GM21723 (cell line): ENCODE data around the gene NTRK2.
A peak's percentile ranks its signal among the peaks of the same experiment; 100 is the strongest.

ENCODE experiments used
- ATAC-seq: cut with Tn5 transposase; IDR thresholded peaks from one replicate; pipeline ENCODE4 v1.9.1; 2021; ENCODE audit warnings: mild to moderate bottlenecking, moderate library complexity; ENCODE audit not compliant: unreplicated experiment

Gene NTRK2

DNA sequence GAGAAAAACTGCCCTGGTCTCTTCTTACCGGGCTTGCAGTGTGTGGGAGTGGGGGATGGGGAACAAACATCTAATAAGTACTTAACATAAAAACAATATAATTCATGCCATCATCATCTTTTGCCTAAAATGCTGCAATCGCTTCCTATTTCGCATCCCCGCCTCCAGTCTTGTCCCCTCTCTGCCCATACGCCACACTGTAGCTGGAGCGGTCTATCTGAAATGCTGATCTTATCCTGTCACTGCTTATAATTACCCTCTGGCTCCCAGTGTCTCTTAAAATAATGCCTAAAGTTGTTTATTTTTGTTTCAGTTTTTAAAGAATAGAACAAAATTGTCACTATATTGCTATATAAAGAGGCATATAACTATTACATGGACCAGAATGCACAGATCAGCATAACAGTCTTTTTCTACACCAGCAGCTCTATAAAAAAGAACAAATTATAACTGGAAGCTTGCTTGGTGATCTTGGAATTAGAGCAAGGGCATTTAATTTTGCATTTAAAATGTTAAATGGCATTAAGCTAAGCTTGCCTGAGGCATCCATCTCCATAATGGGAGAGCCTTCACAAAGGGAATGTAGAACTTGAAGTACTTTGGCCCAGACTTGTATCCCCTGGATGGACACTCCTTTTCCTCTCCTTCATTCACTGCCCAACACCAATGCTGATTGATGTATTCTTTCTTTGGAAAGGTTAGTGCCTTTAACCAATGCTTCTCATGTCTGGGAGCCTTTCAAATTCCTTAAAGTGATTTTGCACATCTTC is 12.2 kb downstream of the NTRK2 start:
- no peak for ATAC-seq

- ATAC-seq, result no peak
Observed at GRCh38 chr9:84686068-84686467, 16.5 kb downstream of the NTRK2 start.

GRCh38 chr9:84688956-84689355 is 19.4 kb downstream of the NTRK2 start:
- ATAC-seq, result no peak

GRCh38 chr9:84691634-84692033 is 22.1 kb downstream of the NTRK2 start:
- ATAC-seq, result no peak

DNA sequence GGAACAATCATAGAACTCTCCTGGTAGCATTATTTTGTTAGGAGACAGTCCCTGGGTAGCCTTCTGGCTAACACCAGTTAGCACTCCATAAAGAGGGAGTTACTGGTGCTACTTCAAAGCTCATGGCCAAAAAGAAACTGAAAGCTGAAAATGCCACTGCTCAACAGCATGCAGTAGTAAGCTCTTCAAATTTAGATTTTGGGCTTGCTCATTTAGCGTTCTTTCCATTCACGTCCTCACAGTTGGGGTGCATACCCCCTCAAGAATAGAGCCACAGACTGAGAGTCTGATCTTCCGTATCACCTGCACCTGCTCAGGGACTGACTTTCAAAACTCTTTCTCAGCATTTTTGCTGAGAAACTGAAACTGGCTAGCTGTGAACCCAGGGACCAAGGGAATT is 24.7 kb downstream of the NTRK2 start:
- ATAC-seq, result peak; percentile 86

GRCh38 chr9:84697042-84697441 is 27.5 kb downstream of the NTRK2 start:
- no peak for ATAC-seq

GRCh38 chr9:84697509-84698114 is 28.1 kb downstream of the NTRK2 start:
- ATAC-seq, result peak; percentile 38

DNA sequence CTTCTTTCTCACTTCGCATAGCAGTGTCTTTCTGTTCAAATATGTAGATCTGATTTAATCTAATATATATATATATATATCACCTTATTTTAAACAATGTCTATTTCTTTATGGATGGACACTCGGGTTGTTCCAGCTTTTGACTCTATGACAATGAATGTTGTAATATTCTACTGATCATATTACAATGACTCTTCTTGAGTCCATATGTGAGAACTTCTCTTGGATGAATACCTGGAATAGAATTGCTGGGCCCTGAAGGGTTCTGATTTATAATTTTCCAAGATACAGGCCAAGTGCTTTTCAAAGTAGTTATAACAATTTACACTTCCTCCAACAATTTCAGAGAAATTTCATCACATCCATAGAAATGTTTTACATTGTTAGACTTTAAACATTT is 28.8 kb downstream of the NTRK2 start:
- no peak for ATAC-seq

DNA sequence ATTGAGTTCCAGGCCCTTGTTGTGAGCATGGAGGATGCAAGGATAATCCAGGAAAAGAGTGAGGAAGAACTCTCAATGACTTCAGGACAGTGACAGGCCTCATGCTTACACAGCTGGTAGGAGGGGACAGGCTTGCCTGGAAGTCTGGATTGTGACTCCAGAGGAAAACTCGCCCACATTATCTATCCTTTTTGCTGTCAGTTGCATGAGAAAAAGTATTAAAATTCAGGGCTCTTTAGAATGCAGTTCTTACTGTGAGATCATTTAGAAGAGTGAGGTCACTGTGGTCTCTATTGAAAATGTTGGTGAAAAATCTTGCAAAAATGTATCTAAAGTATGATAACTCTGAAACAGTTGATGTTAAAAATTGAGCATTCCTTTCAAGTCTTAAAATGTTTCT is 30.5 kb downstream of the NTRK2 start:
- ATAC-seq, result no peak

GRCh38 chr9:84701801-84702200 is 32.3 kb downstream of the NTRK2 start:
- peak; percentile 91 for ATAC-seq

- no peak for ATAC-seq
Observed at GRCh38 chr9:84702471-84702870, 32.9 kb downstream of the NTRK2 start.

DNA sequence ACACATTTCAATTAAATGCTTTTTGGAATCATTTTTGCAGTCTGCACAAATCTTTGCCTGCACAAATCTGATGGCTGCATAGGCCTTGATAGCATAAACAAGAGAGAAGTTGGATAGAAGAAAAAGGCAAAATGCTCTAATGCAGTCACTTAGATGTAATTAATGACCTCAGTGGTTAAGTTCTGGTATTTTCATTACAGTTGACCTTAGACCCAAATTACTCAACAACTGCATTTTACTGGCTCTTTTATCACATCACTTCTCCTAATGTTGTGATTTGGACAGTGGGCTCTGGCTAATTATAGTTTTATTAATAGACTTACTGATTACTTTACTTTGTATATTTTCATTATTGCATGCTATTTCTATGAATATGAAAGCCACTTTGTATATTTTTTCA is 34.3 kb downstream of the NTRK2 start:
- no peak for ATAC-seq

DNA sequence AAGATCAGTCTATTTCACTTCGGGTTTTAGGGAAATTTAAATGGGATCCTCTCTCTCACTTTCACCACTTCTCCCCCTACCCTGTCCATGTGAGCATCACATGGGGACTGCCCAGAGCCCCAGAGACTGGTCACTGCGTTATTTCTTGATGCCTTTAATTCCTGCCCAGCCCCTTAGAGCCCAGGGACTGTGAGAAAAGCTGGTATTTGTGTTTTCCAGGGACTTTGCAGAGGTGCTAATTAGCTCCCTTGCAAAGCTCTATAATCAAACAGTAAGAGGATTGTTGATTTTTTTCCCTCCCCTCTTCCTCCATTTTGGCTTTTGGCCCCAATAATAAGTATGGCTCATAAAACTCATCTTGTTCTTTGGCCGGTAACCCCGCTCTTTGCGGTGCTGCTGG is 35.6 kb downstream of the NTRK2 start:
- no peak for ATAC-seq

GRCh38 chr9:84708400-84708799 is 38.9 kb downstream of the NTRK2 start:
- no peak for ATAC-seq

- ATAC-seq, result no peak
Observed at GRCh38 chr9:84709056-84709455, 39.5 kb downstream of the NTRK2 start.

DNA sequence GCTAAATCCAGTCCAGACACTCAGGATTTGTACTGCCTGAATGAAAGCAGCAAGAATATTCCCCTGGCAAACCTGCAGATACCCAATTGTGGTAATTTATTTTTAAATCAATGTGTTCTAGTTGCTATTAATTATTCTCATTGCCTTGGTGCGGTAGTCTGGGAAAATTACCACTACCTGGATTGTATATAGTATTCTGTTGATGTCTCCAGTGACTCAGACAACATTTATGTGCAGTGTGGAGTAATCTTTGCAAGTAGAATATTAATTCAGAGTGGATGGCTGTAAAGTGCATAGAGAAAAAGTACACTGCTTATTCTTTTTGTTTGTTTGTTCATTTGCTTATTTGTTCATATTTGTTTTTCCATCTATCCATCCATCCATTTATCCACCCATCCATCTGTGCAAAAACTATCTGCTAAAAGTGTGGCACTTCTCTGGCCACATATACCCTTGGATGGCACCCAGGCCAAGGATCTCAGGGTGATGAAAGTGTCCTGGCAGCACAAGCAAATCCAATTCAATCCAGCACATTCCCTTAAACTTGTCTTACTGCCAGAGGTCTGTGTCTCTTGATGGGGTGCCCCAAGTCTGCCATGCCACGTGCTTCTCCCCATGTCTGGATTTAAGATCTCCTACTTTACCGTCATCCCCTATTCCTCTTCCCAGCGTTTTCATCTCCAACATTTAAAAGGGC is 41.3 kb downstream of the NTRK2 start:
- ATAC-seq, result no peak

- ATAC-seq, result no peak
Observed at GRCh38 chr9:84711398-84711777, 41.9 kb downstream of the NTRK2 start.

DNA sequence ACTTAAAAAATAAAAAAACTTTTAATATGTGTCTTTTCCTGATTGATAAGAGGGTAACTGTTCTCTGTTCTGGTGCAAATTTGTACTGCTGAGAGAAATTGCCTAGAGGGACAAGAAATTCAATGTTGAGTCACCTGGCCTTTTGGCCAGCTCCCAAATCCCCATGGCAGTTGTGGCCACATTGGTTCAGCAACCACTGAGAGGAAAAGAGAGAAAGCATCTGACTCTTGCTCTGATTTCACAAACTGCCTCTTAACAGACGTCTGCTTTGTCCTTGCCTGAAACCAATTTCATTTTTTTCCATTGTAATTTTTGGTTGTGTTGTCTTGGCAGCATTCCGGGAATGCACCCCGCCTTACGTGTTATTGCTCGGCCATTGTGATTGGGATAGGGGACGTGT is 42.4 kb downstream of the NTRK2 start:
- no peak for ATAC-seq

DNA sequence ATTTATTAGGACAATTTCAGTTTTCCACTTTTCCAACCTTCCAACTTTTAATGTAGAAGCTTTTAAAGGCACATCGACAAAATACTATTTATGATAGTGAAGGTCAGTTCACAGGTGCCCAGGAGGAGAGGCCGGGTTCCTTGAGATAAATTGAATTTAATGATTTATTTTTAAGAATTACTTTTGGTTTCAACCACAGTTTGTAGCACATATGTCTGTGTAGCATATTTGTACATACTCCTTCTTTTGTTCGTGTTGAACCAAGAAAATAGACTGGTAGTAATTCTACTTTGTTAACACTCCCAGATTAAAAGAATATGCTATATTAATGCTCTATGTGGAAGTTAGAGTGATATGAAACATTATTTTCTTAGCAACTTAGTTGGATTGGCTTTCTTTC is 46.7 kb downstream of the NTRK2 start:
- no peak for ATAC-seq

- ATAC-seq, result no peak
Observed at GRCh38 chr9:84718476-84718875, 48.9 kb downstream of the NTRK2 start.

DNA sequence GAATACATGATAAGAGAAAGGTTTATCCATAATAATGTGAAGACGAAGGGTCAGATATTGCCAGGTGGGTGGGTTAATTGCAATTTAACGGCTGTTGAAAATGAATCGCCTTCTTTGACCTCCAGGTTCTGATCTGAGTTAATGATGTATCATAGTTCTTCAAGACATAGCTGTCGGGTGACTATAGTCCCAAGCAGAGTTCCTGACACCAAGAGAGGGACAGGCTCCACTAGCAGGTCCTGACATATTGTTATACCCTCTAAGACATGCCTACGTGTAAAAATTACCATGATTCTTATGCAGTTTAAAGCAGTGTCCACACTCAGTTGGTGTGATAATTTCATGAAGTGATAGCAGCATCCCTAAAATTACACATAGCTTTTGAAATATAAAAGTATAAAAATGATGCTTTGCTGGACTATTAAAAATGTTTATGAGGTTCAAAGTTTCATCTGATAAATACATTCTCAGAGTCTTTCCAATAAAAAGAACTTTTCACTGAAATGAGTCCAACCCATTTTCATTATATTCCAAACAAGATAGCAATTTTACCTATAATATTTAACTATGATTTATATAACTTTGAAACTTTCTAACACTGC is 53.0 kb downstream of the NTRK2 start:
- no peak for ATAC-seq

- no peak for ATAC-seq
Observed at GRCh38 chr9:84723426-84723825, 53.9 kb downstream of the NTRK2 start.
